ENCODE measurements around the gene NOXO1.
"Not testable (repeated sequence)": the region's sequence is repeated elsewhere in the genome, so short reads cannot be mapped to it uniquely, and the experiment has no call there.

NOXO1 gene

DNA sequence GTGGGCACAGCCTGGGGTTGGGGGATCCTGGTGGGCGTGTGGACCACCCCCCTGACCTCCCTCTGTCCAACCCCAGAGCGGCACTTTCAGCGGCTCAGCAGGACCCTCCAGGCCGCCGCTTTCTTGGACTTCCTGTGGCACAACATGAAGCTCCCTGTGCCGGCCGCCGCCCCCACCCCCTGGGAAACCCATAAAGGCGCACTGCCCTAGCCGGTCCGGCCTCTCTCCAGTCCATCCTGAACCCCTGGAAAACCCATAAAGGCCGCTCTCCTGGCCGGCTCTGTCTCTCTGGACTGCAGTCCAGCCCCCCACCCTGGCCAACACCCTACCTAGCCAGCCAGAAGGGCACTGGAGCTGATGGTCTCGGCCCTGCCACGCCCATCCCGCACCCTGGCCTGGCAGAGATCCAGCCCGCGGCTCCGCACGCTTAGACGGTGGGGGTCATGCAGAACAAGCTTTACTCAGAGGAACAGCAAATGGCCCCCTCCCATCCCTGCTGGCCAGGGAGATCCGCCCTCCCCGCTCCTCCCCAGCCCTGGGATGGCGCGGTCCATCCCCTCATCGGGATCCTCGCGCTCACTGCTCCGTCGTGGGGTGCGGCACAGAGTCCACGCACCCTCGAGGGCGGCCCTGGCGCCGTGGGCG is 2.7 kb downstream of the NOXO1 start:
- no peak for DNase-seq

DNA sequence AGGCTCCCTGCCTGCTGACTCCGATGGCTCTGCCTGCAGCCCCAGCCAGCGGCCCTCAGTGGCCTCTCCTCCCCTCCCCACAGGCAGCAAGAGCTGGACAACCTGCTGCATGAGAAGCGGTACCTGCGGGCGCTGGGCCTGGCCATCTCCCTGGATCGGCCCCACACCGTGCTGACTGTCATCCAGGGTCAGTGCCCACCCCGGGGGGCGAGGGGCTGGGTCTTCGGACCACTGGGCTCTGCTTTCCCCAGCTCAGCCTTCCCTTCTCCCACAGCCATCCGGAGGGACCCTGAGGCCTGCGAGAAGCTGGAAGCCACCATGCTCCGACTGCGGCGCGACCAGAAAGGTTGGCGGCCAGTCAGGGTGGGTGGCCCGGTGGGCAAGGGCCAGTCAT is 3.4 kb downstream of the NOXO1 start:
- no peak for DNase-seq

- no peak for DNase-seq
Observed at GRCh38 chr16:1976951-1977874, 4.1 kb downstream of the NOXO1 start.

DNA sequence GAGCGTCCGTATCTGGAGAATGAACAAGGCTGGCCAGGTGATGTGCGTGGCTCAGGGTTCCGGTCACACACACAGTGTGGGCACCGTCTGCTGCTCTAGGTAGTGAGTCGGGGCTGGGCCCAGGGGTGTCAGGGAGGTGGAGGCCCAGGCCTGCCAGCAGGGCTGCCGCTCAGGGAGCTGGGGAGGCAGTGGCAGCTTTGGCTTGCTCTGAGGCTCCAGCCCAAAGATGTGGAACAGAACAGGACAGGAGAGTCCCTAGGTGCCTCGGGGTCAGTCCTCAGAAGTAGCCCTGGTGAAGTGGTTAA is 5.1 kb downstream of the NOXO1 start:
- no peak for DNase-seq

DNA sequence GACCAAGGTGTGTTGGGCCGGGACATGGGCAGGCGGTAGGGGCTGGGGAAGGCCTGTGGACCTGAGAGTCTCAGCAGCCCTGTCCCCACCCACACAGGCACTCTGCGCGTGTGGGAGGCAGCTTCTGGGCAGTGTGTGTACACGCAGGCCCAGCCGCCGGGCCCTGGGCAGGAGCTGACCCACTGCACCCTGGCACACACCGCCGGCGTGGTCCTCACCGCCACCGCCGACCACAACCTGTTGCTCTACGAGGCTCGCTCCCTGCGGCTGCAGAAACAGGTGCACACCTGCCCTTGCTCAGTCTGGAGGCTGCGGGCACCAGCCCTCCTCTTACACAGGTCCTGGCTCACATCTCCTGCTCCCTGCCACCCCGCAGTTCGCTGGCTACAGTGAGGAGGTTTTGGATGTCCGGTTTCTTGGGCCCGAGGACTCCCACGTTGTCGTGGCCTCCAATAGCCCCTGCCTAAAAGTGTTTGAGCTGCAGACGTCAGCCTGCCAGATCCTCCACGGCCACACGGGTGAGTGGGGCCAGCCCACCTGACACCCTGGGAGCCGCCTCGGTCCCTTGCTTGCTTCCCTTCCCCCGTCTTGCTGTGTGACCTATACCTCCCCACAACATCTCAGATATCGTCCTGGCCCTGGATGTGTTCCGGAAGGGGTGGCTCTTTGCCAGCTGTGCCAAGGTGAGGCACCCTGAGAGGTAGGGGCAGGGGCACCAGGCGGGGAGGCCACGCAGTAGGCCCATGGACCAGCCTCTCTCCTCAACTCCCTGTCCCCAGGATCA is 5.6 kb downstream of the NOXO1 start:
- DNase-seq, result no peak

DNA sequence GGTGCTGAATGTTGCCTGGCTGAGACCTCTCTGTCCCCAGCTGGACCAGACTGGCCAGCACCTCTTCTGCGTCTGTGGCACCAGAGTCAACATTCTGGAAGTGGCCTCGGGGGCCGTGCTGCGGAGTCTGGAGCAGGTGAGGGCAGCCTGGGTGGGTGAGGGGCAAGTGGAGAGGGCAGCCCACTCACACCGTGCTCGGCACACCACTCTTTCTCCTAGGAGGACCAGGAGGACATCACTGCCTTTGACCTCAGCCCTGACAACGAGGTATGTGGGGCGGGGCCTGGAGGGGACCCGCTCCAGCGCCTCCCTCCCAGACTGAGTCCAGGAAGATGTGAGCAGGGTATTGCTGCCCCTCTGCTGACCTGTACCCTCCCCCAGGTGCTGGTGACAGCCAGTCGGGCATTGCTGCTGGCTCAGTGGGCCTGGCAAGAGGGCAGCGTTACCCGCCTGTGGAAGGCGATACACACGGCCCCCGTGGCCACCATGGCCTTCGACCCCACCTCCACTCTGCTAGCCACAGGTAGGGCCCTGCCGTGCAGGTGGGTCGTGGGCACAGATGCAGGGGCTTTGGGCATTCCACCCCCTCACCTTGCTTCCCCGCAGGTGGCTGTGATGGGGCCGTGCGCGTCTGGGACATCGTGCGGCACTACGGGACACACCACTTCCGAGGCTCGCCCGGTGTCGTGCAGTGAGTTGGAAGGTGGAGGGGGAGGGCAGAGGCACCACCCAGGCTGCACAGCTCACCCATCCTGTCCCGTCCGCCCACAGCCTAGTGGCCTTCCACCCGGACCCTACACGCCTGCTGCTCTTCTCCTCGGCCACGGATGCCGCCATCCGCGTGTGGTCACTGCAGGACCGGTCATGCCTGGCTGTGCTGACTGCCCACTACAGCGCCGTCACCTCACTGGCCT is 6.9 kb downstream of the NOXO1 start:
- no peak for DNase-seq

- DNase-seq, result no peak
Observed at GRCh38 chr16:1973461-1974156, 7.7 kb downstream of the NOXO1 start.

GRCh38 chr16:1972490-1972877 is 8.8 kb downstream of the NOXO1 start:
- no peak for DNase-seq

- DNase-seq, result peak; percentile 90
Observed at GRCh38 chr16:1971796-1972489, 9.3 kb downstream of the NOXO1 start, which contains the start of gene TBL3. TSS of gene TBL3 (plus strand) at chr16:1972053. CDS start at chr16:1972165, 112 bp downstream.

DNA sequence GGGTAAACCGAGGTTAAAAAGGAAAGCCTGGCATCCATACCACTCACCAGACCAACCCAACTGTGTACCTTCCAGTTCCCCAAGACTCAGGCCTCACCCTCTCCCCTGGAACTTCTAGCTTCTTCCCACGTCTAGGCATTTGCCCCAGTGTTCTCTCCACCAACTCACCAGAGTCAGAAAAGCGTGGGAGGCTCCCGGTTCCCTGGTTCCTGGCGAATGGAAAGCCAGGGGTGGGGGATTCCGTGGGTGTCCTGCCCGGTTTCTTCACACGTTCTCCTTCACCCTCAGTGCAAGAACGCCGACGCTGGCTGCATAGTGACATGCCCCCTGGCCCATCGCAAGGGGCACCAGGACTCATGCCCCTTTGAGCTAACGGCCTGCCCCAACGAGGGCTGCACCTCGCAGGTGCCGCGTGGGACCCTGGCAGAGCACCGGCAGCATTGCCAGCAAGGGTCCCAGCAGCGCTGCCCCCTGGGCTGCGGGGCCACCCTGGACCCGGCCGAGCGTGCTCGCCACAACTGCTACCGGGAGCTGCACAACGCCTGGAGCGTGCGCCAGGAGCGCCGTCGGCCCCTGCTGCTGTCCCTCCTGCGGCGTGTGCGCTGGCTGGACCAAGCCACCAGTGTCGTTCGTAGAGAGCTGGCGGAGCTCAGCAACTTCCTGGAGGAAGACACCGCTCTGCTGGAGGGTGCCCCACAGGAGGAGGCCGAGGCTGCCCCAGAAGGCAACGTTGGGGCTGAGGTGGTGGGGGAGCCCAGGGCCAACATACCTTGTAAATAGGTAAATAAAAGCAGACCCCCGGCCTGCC is 12.9 kb downstream of the NOXO1 start:
- DNase-seq, result no peak

DNA sequence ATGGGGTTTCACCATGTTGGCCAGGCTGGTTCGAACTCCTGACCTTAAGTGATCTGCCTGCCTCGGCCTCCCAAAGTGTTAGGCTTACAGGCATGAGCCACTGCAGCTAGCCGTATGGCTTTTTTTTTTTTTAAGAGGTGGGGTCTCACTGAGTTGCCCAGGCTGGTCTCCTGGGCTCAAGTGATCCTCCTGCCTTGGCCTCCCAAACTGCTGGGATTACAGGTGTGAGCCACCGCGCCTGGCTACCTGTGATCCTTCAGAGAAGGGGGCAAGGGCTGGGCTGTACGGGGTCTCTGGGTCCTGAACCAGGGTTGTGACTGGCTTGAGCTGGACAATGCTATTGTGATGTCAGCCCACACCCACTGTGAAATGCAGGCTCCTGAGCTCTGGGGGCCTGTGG is 14.8 kb downstream of the NOXO1 start, which contains the start of gene RNF151:
Gene RNF151 (plus strand): TSS at position 397 of the 400 bp plus-strand sequence. CDS start 26 bp downstream, outside the sequence.
- DNase-seq, result no peak

DNA sequence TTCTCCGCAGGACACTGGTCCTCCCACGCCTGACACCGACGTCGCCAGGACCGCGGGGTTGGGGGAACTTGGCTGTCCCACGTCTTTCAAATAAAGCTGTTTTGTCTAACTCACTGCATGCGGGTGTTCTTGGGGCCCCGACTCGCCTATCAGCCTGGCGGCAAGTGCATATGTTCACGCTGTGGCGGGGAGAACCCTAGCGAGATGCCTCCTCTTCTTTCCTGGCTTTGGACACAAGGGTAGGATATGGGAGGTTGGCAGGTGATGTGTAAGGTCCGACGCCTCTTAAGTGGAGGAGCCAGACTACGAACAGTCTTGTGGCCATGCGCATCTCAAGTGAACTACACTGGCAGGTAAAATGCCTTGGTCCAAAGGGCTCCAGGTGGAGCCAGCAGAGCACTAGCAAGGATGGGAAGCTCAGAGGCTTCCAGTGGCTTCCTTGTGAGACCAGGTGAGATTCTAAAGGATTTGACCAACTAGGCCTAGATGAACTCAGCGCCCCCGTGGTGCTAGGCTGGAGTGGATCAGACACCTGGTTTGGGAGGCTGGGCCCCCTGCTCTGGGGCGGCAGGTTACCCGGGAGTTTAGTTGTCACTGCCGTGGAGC is 15.8 kb downstream of the NOXO1 start:
- DNase-seq, result no peak

- DNase-seq, result peak; percentile 99
Observed at GRCh38 chr16:1964506-1965395, 16.5 kb downstream of the NOXO1 start, which contains the start of gene RPS2. TSS of gene RPS2 (minus strand) at chr16:1964826. CDS start at chr16:1964625, 201 bp downstream.

DNA sequence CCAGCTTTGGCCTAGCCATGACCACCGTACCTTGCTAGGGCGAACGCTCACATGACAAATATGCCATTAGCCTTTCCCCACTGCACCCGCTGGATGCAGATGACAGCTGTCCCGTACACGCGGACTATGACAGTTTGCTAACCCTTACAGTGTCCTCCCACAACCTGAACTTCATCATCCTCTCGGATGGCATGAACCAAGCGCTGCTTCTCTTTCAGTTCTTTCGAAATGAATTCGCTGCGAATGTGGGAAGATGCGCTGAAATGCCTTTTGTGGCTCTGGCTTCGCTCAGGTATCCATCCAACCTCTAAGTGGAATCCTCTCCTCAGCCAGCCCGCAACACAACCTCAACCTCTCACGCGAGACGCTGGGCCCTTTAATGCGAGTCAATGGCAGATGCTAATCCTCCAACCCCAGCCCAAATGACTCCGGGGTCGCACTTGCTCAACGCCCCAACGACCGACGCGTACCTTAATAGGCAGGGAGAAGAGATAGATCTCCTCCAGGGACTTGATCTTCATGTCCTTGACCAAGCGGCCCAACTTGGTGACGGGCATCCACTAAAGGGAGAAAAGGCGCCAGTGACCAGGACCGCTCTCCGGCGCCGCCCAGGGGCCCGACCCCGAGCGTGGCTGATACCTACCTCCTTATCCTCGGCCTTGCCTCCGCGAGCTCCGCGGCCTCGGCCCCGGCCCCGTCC is 17.3 kb downstream of the NOXO1 start:
- peak; percentile 17 for DNase-seq

DNA sequence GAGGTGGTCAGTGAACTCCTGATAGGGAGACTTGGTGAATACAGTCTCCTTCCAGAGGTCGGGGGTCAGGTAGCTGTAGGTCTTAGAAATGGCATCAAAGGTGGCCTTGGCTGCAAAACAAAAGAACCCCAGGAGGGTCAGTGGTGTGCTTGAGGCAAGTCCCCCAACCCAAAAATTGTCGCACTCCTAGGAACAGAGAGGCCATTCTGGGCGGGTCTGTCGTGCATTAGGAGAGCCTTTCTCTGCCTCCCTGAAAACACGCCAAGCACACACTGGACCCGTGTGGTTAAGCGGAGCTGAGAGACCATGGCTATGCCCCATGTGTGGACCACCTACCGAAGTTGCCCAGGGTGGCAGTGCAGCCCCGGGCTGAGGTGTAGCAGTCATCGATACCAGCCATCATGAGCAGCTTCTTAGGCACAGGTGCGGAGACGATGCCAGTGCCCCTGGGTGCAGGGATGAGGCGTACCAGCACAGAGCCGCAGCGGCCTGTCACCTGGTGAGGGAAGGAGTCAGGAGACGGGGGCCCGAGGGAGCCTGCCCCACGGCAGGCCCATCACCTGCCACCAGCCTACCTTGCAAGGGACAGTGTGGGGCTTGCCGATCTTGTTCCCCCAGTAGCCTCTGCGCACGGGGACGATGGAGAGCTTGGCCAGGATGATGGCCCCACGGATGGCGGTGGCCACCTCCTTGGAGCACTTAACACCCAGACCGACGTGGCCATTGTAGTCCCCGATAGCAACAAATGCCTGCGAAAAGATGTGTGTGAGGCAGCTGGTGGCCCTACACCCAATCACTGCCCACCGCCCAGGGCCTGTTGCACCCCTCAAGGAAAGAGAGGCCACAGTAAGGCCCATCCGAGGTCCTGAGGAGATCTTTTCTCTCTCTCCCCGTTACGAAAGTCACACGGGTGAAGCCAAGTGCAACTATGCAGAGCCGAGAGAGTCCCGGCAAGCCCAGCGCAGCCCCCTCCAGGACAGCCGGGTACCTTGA is 18.8 kb downstream of the NOXO1 start:
- DNase-seq, result not testable (repeated sequence)

DNA sequence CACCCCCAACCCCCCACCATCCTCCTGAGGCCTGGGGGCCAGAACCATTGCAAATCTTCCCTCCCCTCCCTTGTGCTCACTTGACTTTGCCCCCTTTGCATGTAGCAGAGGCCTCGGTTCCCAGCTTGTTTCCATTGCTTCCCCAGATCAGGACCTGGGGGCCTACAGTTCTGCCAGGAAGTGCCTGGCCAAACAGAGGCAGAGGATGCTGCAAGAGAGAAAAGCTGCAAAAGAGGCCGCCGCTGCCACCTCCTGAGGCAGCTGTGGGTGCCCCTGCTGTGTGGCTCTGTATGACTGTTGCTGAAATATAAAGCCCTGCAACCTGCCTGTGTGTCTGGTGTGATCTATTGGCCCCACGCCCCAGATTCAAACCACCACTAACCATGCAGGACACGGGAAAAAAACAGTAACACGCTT is 19.6 kb downstream of the NOXO1 start:
- DNase-seq, result no peak

All from HCEC 1CT (cell line).